ENCODE results near the gene MAX. TPM values are rescaled to one million over a fixed set of nuclear protein-coding genes. Genes with fewer than 3 reads are reported as not detected.

Gene MAX
- total RNA-seq, 2 experiments from 2014 or later = 159 to 171 TPM

DNA sequence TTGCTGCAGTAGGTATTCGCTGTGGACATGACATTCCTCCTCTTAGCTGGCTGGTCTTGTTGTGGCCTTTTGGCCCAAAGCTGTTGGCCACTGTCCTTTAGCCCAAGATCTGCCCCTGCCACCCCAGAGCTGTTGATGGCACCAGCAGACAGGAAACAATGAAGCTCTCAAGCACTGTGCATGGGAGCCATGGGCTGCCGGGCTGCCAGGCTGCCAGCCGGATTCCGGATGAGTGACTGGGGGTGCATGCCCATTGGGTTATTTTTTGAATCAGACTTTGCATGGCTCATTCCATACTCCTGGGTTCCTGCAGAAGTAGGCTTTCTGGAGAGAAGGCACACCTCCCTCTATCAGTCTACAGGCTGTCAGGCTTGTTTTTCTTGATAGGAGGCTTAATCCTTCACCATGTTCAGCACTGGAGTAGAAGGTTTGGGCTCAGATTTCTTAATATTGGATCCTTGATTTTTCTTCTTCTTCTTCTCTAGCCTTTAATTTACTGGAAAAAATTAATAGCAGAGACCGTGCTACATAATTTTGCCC is 32.4 kb downstream of the MAX start:
- H3K27ac Mint-ChIP-seq = no peak overlapping the region
- H3K36me3 ChIP-seq (ENCODE audit: insufficient read depth, low read length) = peaks cover 67% of the 10 kb centered on the region
- ATAC-seq (ENCODE audit: poor library complexity) (no peak), DNase-seq (no peak)
- intact Hi-C loops (cut with DNase I, micrococcal nuclease) = no loop called here
- ChIA-PET POLR2A (no interaction called here), CTCF (no interaction called here)
- peaks cover 11% of the 10 kb centered on the region for H3K4me1 ChIP-seq (ENCODE audit: insufficient read depth, low read length)
- no peak overlapping the region for H3K4me3 Mint-ChIP-seq
- peaks cover 13% of the 10 kb centered on the region for H3K4me1 Mint-ChIP-seq (ENCODE audit: low read depth)
- TF ChIP-seq, protein P1, sequence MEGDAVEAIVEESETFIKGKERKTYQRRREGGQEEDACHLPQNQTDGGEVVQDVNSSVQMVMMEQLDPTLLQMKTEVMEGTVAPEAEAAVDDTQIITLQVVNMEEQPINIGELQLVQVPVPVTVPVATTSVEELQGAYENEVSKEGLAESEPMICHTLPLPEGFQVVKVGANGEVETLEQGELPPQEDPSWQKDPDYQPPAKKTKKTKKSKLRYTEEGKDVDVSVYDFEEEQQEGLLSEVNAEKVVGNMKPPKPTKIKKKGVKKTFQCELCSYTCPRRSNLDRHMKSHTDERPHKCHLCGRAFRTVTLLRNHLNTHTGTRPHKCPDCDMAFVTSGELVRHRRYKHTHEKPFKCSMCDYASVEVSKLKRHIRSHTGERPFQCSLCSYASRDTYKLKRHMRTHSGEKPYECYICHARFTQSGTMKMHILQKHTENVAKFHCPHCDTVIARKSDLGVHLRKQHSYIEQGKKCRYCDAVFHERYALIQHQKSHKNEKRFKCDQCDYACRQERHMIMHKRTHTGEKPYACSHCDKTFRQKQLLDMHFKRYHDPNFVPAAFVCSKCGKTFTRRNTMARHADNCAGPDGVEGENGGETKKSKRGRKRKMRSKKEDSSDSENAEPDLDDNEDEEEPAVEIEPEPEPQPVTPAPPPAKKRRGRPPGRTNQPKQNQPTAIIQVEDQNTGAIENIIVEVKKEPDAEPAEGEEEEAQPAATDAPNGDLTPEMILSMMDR (IDR thresholded peaks at IDR 0.05) = no peak
- H3K4me3 ChIP-seq (ENCODE audit: low read length) = no peak overlapping the region
- no peaks in the 10 kb centered on the region for H3K9me3 ChIP-seq (ENCODE audit: control insufficient read depth in 1 of 2, insufficient read depth in 1 of 2, low read length in 2 of 2)
- H3K27ac ChIP-seq (ENCODE audit: low read depth in 1 of 2, low read length in 2 of 2) = no peak overlapping the region
- no peaks in the 10 kb centered on the region for H3K27me3 Mint-ChIP-seq
- H3K36me3 Mint-ChIP-seq (ENCODE audit: low read depth) = peaks cover 86% of the 10 kb centered on the region
- H3K9me3 Mint-ChIP-seq = no peaks in the 10 kb centered on the region
- H3K27me3 ChIP-seq (ENCODE audit: control insufficient read depth in 1 of 2, insufficient read depth in 2 of 2, low read length in 2 of 2) = no peaks in the 10 kb centered on the region

DNA sequence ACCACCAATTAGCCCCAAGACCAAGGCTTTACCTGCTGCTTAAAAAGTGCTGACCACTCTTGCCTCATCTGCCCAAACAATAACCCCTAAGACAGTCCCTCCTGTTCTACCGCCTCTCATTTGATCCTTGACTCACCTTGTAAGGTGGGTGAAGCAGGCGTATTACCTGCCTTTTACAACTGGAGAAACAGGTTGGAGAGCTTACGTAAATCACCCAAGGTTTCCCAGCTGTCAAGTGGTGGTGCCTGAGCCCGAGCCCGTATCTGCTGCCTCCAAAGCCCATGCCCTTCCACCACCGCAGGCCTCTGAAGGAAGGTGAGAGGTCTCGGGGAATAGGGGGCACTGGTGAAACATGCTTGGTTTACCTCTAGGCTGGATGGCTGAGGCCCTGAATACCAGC is 36.6 kb downstream of the MAX start:
- POLR2A ChIA-PET = no interaction called here
- Histone ChIP-seq H3K9me3 (ENCODE audit: control insufficient read depth in 1 of 2, insufficient read depth in 1 of 2, low read length in 2 of 2) (no peaks in the 10 kb centered on the region), H3K4me1 (ENCODE audit: insufficient read depth, low read length) (no peaks in the 10 kb centered on the region), H3K36me3 (ENCODE audit: insufficient read depth, low read length) (peaks cover 68% of the 10 kb centered on the region), H3K4me3 (ENCODE audit: low read length) (no peak overlapping the region), H3K27me3 (ENCODE audit: control insufficient read depth in 1 of 2, insufficient read depth in 2 of 2, low read length in 2 of 2) (no peaks in the 10 kb centered on the region), H3K27ac (ENCODE audit: low read depth in 1 of 2, low read length in 2 of 2) (no peak overlapping the region)
- CTCF ChIA-PET = no interaction called here
- ATAC-seq (ENCODE audit: poor library complexity) = no peak
- Mint-ChIP-seq H3K27ac (no peak overlapping the region), H3K27me3 (no peaks in the 10 kb centered on the region), H3K4me3 (no peak overlapping the region), H3K9me3 (no peaks in the 10 kb centered on the region), H3K4me1 (ENCODE audit: low read depth) (no peaks in the 10 kb centered on the region), H3K36me3 (ENCODE audit: low read depth) (peaks cover 88% of the 10 kb centered on the region)
- intact Hi-C loops (cut with DNase I, micrococcal nuclease) = no loop called here
- no peak for DNase-seq
- TF ChIP-seq, protein P1 (IDR thresholded peaks at IDR 0.05) = no peak

DNA sequence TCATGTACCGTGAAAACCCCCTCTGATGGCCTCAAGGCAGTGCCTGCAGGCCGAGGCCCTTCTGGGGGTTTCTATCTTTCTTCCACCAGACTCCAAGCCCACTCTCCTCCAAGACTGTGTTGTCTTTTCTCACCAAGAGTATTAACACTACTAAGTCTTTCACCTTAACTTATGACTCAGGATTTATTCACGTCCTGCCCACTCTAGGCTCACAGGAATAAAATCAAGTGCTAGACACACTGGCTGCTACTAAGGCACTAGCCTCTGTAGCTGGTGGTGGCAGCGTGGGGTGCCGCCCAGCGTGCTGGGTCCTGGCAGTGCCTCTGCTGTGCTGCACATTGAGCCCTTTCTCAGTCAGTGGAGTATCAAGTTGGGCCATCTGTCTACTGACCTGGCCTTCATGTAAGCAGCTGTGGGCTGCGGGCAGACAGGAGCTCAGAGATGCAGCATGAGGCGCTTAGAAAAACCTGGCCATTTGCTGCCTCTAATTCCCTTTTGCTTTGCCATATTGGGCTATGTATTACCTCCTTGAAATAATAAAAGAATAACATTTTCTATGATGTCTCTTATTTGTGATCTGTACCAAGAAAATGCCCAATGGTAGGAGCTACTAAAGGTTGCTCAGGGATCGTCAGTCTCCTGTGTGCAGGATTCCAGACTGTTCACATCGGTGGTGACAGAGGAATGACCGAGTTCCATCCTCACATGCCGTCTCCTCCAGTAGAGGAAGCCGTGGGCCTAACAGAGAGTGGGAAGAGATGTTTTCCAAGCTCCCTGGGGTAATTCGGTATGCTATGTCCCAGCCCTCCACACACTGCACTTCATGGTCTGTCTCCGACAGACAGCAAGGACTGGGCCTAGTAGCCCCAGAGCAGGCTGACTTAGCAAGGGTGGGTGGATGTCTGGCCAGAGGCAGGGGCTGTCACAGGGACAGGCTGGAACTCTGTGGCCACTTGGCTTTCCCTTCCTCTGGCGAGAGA is 39.9 kb downstream of the MAX start:
- ATAC-seq (ENCODE audit: poor library complexity) (no peak), DNase-seq (no peak)
- Mint-ChIP-seq H3K27ac (peak overlapping the region; percentile 11), H3K36me3 (ENCODE audit: low read depth) (peaks cover 86% of the 10 kb centered on the region), H3K4me1 (ENCODE audit: low read depth) (peaks cover 14% of the 10 kb centered on the region), H3K27me3 (no peaks in the 10 kb centered on the region), H3K4me3 (no peak overlapping the region), H3K9me3 (no peaks in the 10 kb centered on the region)
- H3K27ac ChIP-seq (ENCODE audit: low read depth in 1 of 2, low read length in 2 of 2) = no peak overlapping the region
- no peaks in the 10 kb centered on the region for H3K4me1 ChIP-seq (ENCODE audit: insufficient read depth, low read length)
- no peaks in the 10 kb centered on the region for H3K9me3 ChIP-seq (ENCODE audit: control insufficient read depth in 1 of 2, insufficient read depth in 1 of 2, low read length in 2 of 2)
- ChIA-PET CTCF (no interaction called here), POLR2A (no interaction called here)
- no peaks in the 10 kb centered on the region for H3K27me3 ChIP-seq (ENCODE audit: control insufficient read depth in 1 of 2, insufficient read depth in 2 of 2, low read length in 2 of 2)
- TF ChIP-seq, protein P1 (IDR thresholded peaks at IDR 0.05) = no peak
- H3K4me3 ChIP-seq (ENCODE audit: low read length) = no peak overlapping the region
- intact Hi-C loops (cut with DNase I, micrococcal nuclease) = no loop called here
- peaks cover 58% of the 10 kb centered on the region for H3K36me3 ChIP-seq (ENCODE audit: insufficient read depth, low read length)

Data from CD4-positive, alpha-beta T cell (primary cell).